Breast epithelium (tissue), 4 donors: ENCODE data around the gene TMEM178B. TPM values are rescaled to one million over a fixed set of nuclear protein-coding genes. Genes with fewer than 3 reads are reported as not detected.

Experiments used
- DNase-seq, 2 donors: peaks; one replicate each; pipeline ENCODE4 v3.0.0-alpha.2; 2019; ENCODE audit warnings: low spot score in 2 of 2
- H3K27ac ChIP-seq, 2 donors: fragments of 200-600 bp; sonication (generic) in 1 of 2; one replicate each; pipeline ENCODE4 v1.5.1; 2016 to 2019; ENCODE audit warnings: mild to moderate bottlenecking in 1 of 2
- H3K27me3 ChIP-seq, 2 donors: fragments of 200-600 bp; sonication (generic) in 1 of 2; one replicate each; pipeline versions ENCODE4 v1.5.1 to v1.6.0; 2017 to 2019; ENCODE audit warnings: control low read depth in 1 of 2, mild to moderate bottlenecking in 1 of 2
- H3K36me3 ChIP-seq: fragments of 200-600 bp; one replicate; pipeline ENCODE4 v1.5.1; 2019
- H3K4me1 ChIP-seq, 2 donors: fragments of 200-600 bp; sonication (generic); one replicate each; pipeline ENCODE4 v1.5.1; 2016 to 2019; ENCODE audit warnings: control low read depth in 1 of 2
- H3K4me3 ChIP-seq, 3 donors: fragments of 200-600 bp; sonication (generic); 1 replicate in 2 of 3; 2 replicates in 1 of 3; pipeline ENCODE4 v1.5.1; 2016 to 2019; ENCODE audit warnings: mild to moderate bottlenecking in 3 of 3, moderate library complexity in 2 of 3
- H3K9me3 ChIP-seq, 2 donors: fragments of 200-600 bp; sonication (generic) in 1 of 2; one replicate each; pipeline ENCODE4 v1.5.1; 2016 to 2019; ENCODE audit warnings: control low read depth in 1 of 2
- POLR2A ChIP-seq: fragments of 450-650 bp; IDR thresholded peaks from one replicate; pipeline ENCODE4 v1.6.1; 2016; ENCODE audit warnings: antibody characterized with exemption, mild to moderate bottlenecking, moderate library complexity
- POLR2AphosphoS5 ChIP-seq, 3 donors: sonication (generic); formaldehyde crosslinking; IDR thresholded peaks; one replicate each; pipeline ENCODE4 v1.6.1; 2017; ENCODE audit warnings: antibody characterized with exemption in 3 of 3
- intact Hi-C: fragments of 100-400 bp; cut with DNase I; formaldehyde crosslinking; loops from one replicate; pipeline ENCODE4 v1.15.1; 2023; ENCODE audit warnings: low total_unique reads
- total RNA-seq, 3 donors: library from RNA; depleted of rRNA; stranded (reverse); fragments of >200 nt; gene quantifications; one replicate each; pipeline ENCODE4 v1.1.0, GENCODE V29; 2016
- TF ChIP-seq, protein P1 (sequence below), 3 donors: fragments of 450-650 bp; IDR thresholded peaks; one replicate each; pipeline ENCODE4 v1.5.1; 2016 to 2017; ENCODE audit warnings: antibody characterized with exemption in 3 of 3, mild to moderate bottlenecking in 3 of 3, moderate library complexity in 3 of 3

Gene TMEM178B
- total RNA-seq, 3 donors from 2014 or later: 0.33 to 0.88 (median 0.64) TPM

DNA sequence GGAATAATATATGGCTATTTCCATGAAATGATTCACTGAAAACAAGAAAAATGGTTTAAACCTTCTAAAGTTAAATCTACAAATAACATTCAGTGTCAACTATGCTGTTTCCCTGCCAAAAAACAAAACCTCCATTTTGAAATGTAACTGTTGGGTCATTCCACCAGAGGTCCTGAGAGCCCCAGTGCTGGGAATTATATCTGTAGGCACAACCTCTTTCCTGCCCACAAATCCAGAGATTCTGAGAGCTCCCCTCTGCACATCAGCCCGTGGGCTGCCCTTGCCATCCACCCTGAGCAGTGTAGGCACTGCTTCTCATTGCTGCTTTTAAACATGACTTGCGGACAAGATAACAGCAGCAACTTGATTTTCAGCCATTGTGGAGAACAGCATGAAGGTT, 198.6 kb downstream of the TMEM178B start:
- Histone ChIP-seq H3K36me3 (no peaks in the 10 kb centered on the region), H3K4me1 (no peaks in the 10 kb centered on the region), H3K27me3 (no peaks in the 10 kb centered on the region), H3K27ac (no peak overlapping the region), H3K9me3 (no peaks in the 10 kb centered on the region), H3K4me3 (no peak overlapping the region)
- no peak for DNase-seq
- TF ChIP-seq POLR2A (no peak), POLR2AphosphoS5 (IDR thresholded peaks at IDR 0.05) (no peak)
- TF ChIP-seq, protein P1, sequence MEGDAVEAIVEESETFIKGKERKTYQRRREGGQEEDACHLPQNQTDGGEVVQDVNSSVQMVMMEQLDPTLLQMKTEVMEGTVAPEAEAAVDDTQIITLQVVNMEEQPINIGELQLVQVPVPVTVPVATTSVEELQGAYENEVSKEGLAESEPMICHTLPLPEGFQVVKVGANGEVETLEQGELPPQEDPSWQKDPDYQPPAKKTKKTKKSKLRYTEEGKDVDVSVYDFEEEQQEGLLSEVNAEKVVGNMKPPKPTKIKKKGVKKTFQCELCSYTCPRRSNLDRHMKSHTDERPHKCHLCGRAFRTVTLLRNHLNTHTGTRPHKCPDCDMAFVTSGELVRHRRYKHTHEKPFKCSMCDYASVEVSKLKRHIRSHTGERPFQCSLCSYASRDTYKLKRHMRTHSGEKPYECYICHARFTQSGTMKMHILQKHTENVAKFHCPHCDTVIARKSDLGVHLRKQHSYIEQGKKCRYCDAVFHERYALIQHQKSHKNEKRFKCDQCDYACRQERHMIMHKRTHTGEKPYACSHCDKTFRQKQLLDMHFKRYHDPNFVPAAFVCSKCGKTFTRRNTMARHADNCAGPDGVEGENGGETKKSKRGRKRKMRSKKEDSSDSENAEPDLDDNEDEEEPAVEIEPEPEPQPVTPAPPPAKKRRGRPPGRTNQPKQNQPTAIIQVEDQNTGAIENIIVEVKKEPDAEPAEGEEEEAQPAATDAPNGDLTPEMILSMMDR (IDR thresholded peaks at IDR 0.05): no peak
- intact Hi-C loops: no loop called here

DNA sequence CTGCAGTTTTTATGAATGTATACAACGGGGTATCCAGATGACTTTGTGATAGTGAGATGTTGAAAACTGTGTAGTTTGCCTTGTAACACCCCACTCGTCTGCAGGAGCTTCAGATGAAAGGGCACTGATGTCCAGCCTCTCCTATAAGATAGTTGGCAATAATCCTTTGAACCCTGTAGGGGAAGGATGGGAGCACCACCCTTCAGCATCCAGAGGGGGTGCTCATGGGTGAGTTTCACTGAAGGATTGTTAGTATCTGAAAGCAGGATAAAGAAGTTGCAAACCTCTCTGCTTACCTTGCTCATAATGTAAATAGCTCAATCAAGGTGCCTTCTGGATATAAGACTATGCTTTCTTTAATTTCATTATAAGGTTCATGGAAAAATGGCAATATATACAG, 201.5 kb downstream of the TMEM178B start:
- H3K27ac ChIP-seq: no peak overlapping the region
- intact Hi-C loops: no loop called here
- no peaks in the 10 kb centered on the region for H3K36me3 ChIP-seq
- no peaks in the 10 kb centered on the region for H3K9me3 ChIP-seq
- no peaks in the 10 kb centered on the region for H3K4me1 ChIP-seq
- TF ChIP-seq POLR2AphosphoS5 (IDR thresholded peaks at IDR 0.05) (no peak), POLR2A (no peak)
- TF ChIP-seq, protein P1 (IDR thresholded peaks at IDR 0.05): no peak
- H3K4me3 ChIP-seq: no peak overlapping the region
- no peak for DNase-seq
- H3K27me3 ChIP-seq: no peaks in the 10 kb centered on the region

- Histone ChIP-seq H3K9me3 (no peaks in the 10 kb centered on the region), H3K27me3 (no peaks in the 10 kb centered on the region), H3K4me1 (no peaks in the 10 kb centered on the region), H3K27ac (no peak overlapping the region), H3K36me3 (no peaks in the 10 kb centered on the region), H3K4me3 (no peak overlapping the region)
- no peak for DNase-seq
- no peak for TF ChIP-seq POLR2A
- intact Hi-C loops: no loop called here
Measured at GRCh38 chr7:141276031-141276430, 202.2 kb downstream of the TMEM178B start.

DNA sequence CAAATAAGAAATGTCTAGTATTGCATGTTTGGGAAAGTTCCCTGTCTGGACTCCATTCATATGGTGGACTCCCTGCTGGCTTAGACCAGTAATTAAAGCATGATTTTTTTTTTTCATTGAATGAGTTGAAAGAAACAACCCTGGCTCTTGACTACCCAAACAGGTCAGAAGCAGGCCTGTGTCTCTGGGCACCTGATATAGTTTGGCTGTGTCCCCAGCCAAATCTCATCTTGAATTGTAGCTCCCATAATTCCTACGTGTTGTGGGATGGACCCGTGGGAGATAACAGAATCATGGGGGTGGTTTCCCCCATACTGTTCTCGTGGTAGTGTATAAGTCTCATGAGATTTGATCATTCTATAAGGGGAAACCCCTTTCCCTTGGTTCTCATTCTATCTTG, 206.2 kb downstream of the TMEM178B start:
- Histone ChIP-seq H3K4me3 (no peak overlapping the region), H3K27me3 (no peaks in the 10 kb centered on the region), H3K4me1 (no peaks in the 10 kb centered on the region), H3K9me3 (no peaks in the 10 kb centered on the region), H3K36me3 (no peaks in the 10 kb centered on the region), H3K27ac (no peak overlapping the region)
- no peak for TF ChIP-seq POLR2A
- intact Hi-C loops: no loop called here
- no peak for DNase-seq

- Histone ChIP-seq H3K27me3 (no peaks in the 10 kb centered on the region), H3K36me3 (no peaks in the 10 kb centered on the region), H3K9me3 (no peaks in the 10 kb centered on the region), H3K4me1 (no peaks in the 10 kb centered on the region), H3K4me3 (no peak overlapping the region), H3K27ac (no peak overlapping the region)
- DNase-seq: no peak
- intact Hi-C loops: no loop called here
- no peak for TF ChIP-seq POLR2AphosphoS5 (IDR thresholded peaks at IDR 0.05)
- no peak for TF ChIP-seq POLR2A
- TF ChIP-seq, protein P1 (IDR thresholded peaks at IDR 0.05): no peak
Measured at GRCh38 chr7:141281311-141281710, 207.4 kb downstream of the TMEM178B start.

DNA sequence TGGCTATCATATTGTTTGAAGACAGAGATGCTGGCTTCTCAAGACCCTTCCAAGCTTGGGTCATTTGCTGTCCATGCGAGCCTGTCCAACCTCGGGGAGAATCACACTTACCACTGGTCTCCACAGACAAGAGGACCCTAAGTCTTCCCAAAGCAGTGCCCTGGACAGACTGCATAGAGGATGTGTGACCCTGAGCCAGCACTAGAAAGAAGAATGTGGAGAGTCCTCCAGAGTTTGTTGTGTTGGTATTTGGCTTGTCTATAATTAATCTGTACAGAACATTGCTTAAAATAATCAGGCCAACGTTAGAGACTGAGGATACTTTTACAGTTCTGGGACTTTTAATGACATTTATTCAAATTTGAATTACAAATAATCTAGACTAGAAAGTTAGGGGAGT, 212.7 kb downstream of the TMEM178B start:
- Histone ChIP-seq H3K27ac (no peak overlapping the region), H3K27me3 (no peaks in the 10 kb centered on the region), H3K9me3 (no peaks in the 10 kb centered on the region), H3K36me3 (no peaks in the 10 kb centered on the region), H3K4me3 (no peak overlapping the region), H3K4me1 (no peaks in the 10 kb centered on the region)
- intact Hi-C loops: no loop called here
- no peak for DNase-seq
- TF ChIP-seq, protein P1 (IDR thresholded peaks at IDR 0.05): no peak
- TF ChIP-seq POLR2A: no peak
- no peak for TF ChIP-seq POLR2AphosphoS5 (IDR thresholded peaks at IDR 0.05)
